OCI-LY1 (cell line): ENCODE measurements around the gene XIRP2.

ENCODE experiments used
- CTCF ChIP-seq: fragments of 200-600 bp; sonication (generic), shearing (Covaris generic); IDR thresholded peaks from 2 replicates; pipeline ENCODE4 v1.5.1; 2017; ENCODE audit warnings: mild to moderate bottlenecking, antibody characterized with exemption, low read length, moderate library complexity, mixed read lengths
- EZH2 ChIP-seq: fragments of 200-600 bp; sonication (generic), shearing (Covaris generic); IDR thresholded peaks from 2 replicates; pipeline ENCODE4 v1.8.0; 2017; ENCODE audit warnings: borderline replicate concordance, mixed run types, mild to moderate bottlenecking, antibody characterized with exemption, low read length, moderate library complexity, mixed read lengths

GRCh38 chr2:166969486-166969885 is 81.2 kb downstream of the XIRP2 start:
- TF ChIP-seq EZH2 = no peak
- TF ChIP-seq CTCF = no peak
